HFFc6 (cell line): Measurements from ENCODE around the gene ALAS2. TPM values are rescaled to one million over a fixed set of nuclear protein-coding genes. Genes with fewer than 3 reads are reported as not detected.
"Not testable (repeated sequence)": the region's sequence is repeated elsewhere in the genome, so short reads cannot be mapped to it uniquely, and the experiment has no call there.

Experiments used
- DNase-seq: peaks from one replicate; pipeline ENCODE4 v3.0.0-alpha.2; 2018
- H3K27ac Mint-ChIP-seq: 2 replicates; pipeline ENCODE4 v1.8.0; 2020; ENCODE audit warnings: mild to moderate bottlenecking, mixed read lengths
- H3K27me3 Mint-ChIP-seq: 2 replicates; pipeline ENCODE4 v1.8.0; 2021; ENCODE audit warnings: mild to moderate bottlenecking, moderate library complexity, mixed read lengths; ENCODE audit not compliant: insufficient read depth
- H3K36me3 Mint-ChIP-seq: 2 replicates; pipeline ENCODE4 v1.8.0; 2021; ENCODE audit warnings: low read depth, mixed read lengths
- H3K4me1 Mint-ChIP-seq: 2 replicates; pipeline ENCODE4 v1.8.0; 2020; ENCODE audit warnings: low read depth, mixed read lengths
- H3K4me3 Mint-ChIP-seq: 2 replicates; pipeline ENCODE4 v1.8.0; 2020; ENCODE audit warnings: mild to moderate bottlenecking, moderate library complexity, mixed read lengths
- H3K9me3 Mint-ChIP-seq: 2 replicates; pipeline ENCODE4 v1.8.0; 2020; ENCODE audit warnings: mild to moderate bottlenecking, mixed read lengths
- long read RNA-seq: library from polyadenylated mRNA; unstranded; transcript quantifications from one replicate; pipeline ENCODE4 v2.0.0, GENCODE V29; 2019
- total RNA-seq, 6 experiments: library from RNA; stranded (reverse); fragmentation: NEBNext Ultra II Directional; extraction: Animal tissue kit (Norgen Biotek cat#: 25700); gene quantifications; 2 replicates in 1 of 6; 3 replicates in 5 of 6; pipeline ENCODE4 v1.2.3, GENCODE V29; 2021
- TF ChIP-seq, protein P1 (sequence below): fragments of 200-600 bp; sonication (generic); IDR thresholded peaks from 2 replicates; pipeline ENCODE4 v1.5.0; 2021; ENCODE audit warnings: antibody characterized with exemption, mild to moderate bottlenecking

Gene ALAS2, protein sequence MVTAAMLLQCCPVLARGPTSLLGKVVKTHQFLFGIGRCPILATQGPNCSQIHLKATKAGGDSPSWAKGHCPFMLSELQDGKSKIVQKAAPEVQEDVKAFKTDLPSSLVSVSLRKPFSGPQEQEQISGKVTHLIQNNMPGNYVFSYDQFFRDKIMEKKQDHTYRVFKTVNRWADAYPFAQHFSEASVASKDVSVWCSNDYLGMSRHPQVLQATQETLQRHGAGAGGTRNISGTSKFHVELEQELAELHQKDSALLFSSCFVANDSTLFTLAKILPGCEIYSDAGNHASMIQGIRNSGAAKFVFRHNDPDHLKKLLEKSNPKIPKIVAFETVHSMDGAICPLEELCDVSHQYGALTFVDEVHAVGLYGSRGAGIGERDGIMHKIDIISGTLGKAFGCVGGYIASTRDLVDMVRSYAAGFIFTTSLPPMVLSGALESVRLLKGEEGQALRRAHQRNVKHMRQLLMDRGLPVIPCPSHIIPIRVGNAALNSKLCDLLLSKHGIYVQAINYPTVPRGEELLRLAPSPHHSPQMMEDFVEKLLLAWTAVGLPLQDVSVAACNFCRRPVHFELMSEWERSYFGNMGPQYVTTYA
- not detected for total RNA-seq
- long read RNA-seq = 0 reads

DNA sequence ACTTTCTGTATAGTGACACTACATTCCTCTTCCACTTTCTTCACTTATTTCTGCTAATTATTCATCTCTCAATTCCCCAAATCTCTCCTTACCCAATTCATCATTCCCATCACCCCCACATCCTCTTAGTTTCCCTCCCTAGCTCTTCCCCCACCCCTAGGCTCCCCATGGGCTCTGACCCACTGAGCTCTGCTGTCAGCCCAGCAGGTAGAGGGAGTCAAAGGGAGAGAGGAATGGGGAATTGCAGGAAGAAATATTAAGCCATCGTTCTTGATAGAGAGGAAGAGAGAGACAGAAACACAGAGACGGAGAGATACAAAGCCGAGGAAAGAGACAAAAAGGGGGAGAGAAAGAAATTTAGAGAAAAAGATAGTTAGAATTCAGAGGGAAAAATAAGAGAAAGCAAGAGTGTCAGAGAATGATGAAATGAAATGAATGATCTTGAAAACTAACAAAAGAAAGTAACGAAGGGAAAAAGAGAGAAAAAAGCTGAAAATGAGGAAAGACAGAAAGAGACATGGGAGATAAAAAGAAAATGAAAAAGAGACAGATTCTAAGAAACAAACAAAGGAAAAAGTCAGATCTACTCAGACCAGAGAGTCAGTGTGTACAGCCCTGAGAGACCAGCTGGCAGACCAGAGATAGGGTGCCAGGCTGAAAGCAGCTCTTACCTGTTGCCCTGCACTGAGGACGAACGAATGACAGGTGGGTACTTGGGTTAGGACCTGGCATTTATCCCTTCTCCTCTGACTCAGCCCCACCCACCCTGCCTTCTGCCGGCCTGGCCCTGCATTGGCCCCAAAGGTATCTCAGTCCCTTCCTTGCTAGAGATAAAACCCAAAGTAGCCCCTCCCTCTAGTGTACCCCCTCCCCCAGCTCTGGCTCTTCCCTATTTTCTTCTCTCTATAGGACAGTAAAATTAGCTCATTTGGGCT lies at the start of gene ALAS2:
TSS of gene ALAS2 (minus strand) at position 707 of the 935 bp plus-strand sequence. CDS start 4,977 bp downstream, outside the sequence.
- DNase-seq = no peak
- TF ChIP-seq, protein P1, sequence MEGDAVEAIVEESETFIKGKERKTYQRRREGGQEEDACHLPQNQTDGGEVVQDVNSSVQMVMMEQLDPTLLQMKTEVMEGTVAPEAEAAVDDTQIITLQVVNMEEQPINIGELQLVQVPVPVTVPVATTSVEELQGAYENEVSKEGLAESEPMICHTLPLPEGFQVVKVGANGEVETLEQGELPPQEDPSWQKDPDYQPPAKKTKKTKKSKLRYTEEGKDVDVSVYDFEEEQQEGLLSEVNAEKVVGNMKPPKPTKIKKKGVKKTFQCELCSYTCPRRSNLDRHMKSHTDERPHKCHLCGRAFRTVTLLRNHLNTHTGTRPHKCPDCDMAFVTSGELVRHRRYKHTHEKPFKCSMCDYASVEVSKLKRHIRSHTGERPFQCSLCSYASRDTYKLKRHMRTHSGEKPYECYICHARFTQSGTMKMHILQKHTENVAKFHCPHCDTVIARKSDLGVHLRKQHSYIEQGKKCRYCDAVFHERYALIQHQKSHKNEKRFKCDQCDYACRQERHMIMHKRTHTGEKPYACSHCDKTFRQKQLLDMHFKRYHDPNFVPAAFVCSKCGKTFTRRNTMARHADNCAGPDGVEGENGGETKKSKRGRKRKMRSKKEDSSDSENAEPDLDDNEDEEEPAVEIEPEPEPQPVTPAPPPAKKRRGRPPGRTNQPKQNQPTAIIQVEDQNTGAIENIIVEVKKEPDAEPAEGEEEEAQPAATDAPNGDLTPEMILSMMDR = no peak
- Mint-ChIP-seq H3K9me3 (no peaks in the 10 kb centered on the region), H3K4me3 (no peak within 1 kb of the TSS), H3K36me3 (no peaks in the 10 kb centered on the region), H3K4me1 (peaks cover 9% of the 10 kb centered on the region; the same call in 1 of the 2 replicates), H3K27ac (no peak within 1 kb of the TSS), H3K27me3 (peaks cover 4% of the 10 kb centered on the region)

DNA sequence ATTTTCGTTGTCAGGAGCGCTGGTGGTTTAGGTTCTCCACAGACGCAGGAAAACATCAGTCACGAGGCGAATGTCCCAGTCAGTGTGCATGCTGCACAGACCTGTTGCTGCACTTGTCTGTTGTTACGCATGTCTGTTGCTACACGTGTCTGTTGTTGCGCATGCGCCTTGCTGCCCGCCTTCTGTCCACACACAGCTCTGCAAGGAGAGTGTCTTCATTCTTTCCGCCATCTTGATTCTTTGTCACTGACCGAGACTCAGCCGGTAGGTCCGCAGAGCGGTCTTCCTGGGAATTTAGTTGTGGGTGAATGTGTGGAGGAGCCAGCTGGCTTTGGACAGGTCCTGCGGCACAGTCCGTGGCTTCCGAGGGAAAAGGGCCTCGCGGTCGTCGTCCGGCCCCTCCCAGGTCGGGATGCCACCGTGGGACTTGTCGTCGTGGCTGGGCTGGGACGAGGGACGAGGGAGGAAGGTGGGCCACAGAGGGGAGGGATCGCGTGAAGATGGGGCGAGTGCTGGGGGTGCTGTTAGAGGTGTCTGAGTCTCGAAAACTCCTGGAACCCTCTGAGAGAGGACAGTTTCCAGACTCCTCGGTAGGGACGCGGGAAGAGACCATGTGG lies 44.2 kb upstream of the ALAS2 start, which contains the start of gene PAGE2B:
TSS of gene PAGE2B (plus strand) at position 180 of the 617 bp plus-strand sequence. CDS start 1,012 bp downstream, outside the sequence.
- Mint-ChIP-seq H3K4me3 (no peak within 1 kb of the TSS), H3K4me1 (no peaks in the 10 kb centered on the region), H3K27ac (no peak within 1 kb of the TSS), H3K9me3 (no peaks in the 10 kb centered on the region), H3K27me3 (peaks cover 1% of the 10 kb centered on the region), H3K36me3 (no peaks in the 10 kb centered on the region)
- no peak for DNase-seq
- TF ChIP-seq, protein P1 = no peak

DNA sequence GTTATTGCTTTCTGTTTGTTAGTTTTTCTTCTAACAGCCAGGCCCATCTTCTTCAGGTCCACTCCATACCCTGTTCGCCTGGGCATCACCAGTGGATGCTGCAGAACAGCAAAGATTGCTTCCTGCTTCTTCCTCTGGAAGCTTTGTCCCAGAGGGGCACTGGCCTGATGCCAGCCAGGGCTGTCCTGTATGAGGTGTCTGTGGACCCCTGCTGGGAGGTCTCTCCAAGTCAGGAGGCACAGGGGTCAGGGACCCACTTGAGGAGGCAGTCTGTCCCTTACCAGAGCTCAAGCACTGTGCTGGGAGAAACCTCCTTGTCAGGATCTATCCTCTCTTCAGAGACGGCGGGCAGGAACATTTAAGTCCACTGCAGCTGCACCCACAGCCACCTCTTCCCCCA lies 41.5 kb upstream of the ALAS2 start:
- Mint-ChIP-seq H3K4me3 (no peak overlapping the region), H3K27ac (no peak overlapping the region), H3K9me3 (no peaks in the 10 kb centered on the region), H3K4me1 (no peaks in the 10 kb centered on the region), H3K27me3 (peaks cover 5% of the 10 kb centered on the region), H3K36me3 (no peaks in the 10 kb centered on the region)
- TF ChIP-seq, protein P1 = no peak
- no peak for DNase-seq

DNA sequence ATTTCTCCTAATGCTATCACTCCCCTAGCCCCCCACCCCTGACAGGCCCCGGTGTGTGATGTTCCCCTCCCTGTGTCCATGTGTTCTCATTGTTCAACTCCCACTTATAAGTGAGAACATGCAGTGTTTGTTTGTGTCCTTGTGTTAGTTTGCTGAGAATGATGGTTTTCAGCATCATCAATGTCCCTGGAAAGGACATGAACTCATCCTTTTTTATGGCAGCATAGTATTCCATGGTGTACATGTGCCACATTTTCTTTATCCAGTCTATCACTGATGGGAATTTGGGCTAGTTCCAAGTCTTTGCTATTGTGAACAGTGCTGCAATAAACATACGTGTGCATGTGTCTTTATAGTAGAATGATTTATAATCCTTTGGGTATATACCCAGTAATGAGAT lies 36.4 kb upstream of the ALAS2 start:
- not testable (repeated sequence) for H3K9me3 Mint-ChIP-seq, H3K4me3 Mint-ChIP-seq, DNase-seq, H3K36me3 Mint-ChIP-seq, H3K4me1 Mint-ChIP-seq, H3K27me3 Mint-ChIP-seq, H3K27ac Mint-ChIP-seq

DNA sequence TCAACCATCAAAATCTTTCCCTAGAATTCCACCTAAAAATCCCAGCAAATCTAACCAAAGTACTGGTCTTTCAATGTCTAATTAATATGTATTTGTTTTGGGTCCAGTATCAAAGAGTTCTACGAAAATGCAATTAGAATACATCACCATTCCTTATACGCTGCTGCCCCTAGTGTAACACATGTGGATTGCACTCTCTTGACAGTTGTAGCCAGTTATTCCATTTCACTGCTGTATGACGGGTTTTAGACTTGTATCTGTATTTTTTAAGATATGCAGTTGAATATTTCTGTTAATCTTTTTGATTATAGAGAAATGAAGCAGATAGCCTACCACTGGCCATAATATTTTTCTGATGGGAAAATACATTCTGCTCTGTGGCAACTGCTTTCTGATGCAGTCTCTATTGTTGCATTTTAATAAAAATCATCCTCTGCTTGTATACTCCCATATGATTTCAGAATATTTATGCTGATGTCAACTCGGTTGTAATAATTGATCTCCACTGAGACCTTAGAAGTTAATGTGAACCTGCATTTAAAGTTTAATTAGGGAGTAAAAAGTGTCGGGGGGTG lies 27.0 kb upstream of the ALAS2 start:
- peak overlapping the region; percentile 51; the same call in 1 of the 2 replicates for H3K4me3 Mint-ChIP-seq
- H3K9me3 Mint-ChIP-seq = no peaks in the 10 kb centered on the region
- peaks cover 11% of the 10 kb centered on the region for H3K4me1 Mint-ChIP-seq
- DNase-seq = peak; percentile 3
- H3K27ac Mint-ChIP-seq = no peak overlapping the region
- TF ChIP-seq, protein P1 = peak; percentile 79
- peaks cover 2% of the 10 kb centered on the region; the same call in 1 of the 2 replicates for H3K27me3 Mint-ChIP-seq
- H3K36me3 Mint-ChIP-seq = no peaks in the 10 kb centered on the region
